Panc1 (cell line): ENCODE data around the gene SLF1. TPM values are rescaled to one million over a fixed set of nuclear protein-coding genes. Genes with fewer than 3 reads are reported as not detected.

Experiments
- ATAC-seq: fragments of 200-7000 bp; cut with Tn5 transposase; 2 replicates; pipeline ENCODE4 v1.9.1; 2020; ENCODE audit warnings: mild to moderate bottlenecking, moderate library complexity
- BruUV-seq: library from RNA; stranded (reverse); fragments of 400-500 nt; replicated peaks from 2 replicates; lab custom pipeline; 2021; lab: Mats Ljungman, UMichigan
- CTCF ChIA-PET: fragments of 300-600 bp; sonication (Branson Sonifier 250); formaldehyde crosslinking; loops from one replicate; lab custom pipeline; 2022; ENCODE audit warnings: antibody characterized with exemption; lab: Charles Lee
- POLR2A ChIA-PET: fragments of 300-600 bp; sonication (Branson Sonifier 250); formaldehyde crosslinking; loops from one replicate; lab custom pipeline; 2022; ENCODE audit warnings: antibody characterized with exemption; lab: Charles Lee
- DNase-seq: peaks from one replicate; pipeline ENCODE4 v3.0.0-alpha.2; 2010; ENCODE audit warnings: low read depth, low spot score
- H3K27ac ChIP-seq: 2 replicates; pipeline ENCODE4 v1.5.1; 2011; ENCODE audit warnings: mild to moderate bottlenecking, low read length, inconsistent platforms
- H3K27me3 ChIP-seq: fragments of 200-500 bp; sonication (Bioruptor generic); 2 replicates; pipeline ENCODE4 v1.6.0; 2014; ENCODE audit warnings: low read length, inconsistent platforms; ENCODE audit not compliant: control insufficient read depth, insufficient read depth
- H3K36me3 ChIP-seq: fragments of 200-500 bp; sonication (Bioruptor generic); 2 replicates; pipeline ENCODE4 v1.5.1; 2014; ENCODE audit warnings: inconsistent platforms, mild to moderate bottlenecking, low read length, moderate library complexity; ENCODE audit not compliant: control insufficient read depth, insufficient read depth
- H3K4me1 ChIP-seq: 2 replicates; pipeline ENCODE4 v1.5.1; 2011; ENCODE audit warnings: inconsistent platforms, mild to moderate bottlenecking, low read length, moderate library complexity; ENCODE audit not compliant: control insufficient read depth, insufficient read depth
- H3K4me3 ChIP-seq, 2 experiments: 2 replicates each; pipeline ENCODE4 v1.5.1; 2011 to 2012; ENCODE audit warnings: low read depth in 2 of 2, low read length in 2 of 2, mild to moderate bottlenecking in 2 of 2, inconsistent platforms in 1 of 2, moderate library complexity in 1 of 2
- H3K9me3 ChIP-seq: fragments of 200-500 bp; sonication (Bioruptor generic); 2 replicates; pipeline ENCODE4 v1.5.1; 2014; ENCODE audit warnings: low read depth, mild to moderate bottlenecking, inconsistent platforms, low read length, moderate library complexity; ENCODE audit not compliant: control insufficient read depth, insufficient read depth
- CTCF ChIP-seq: fragments of 450-650 bp; IDR thresholded peaks from 2 replicates; pipeline ENCODE4 v1.5.1; 2017; ENCODE audit warnings: mild to moderate bottlenecking
- POLR2AphosphoS5 ChIP-seq: IDR thresholded peaks from 2 replicates; pipeline ENCODE4 v1.6.1; 2012; ENCODE audit warnings: mild to moderate bottlenecking, low read depth, low read length, moderate library complexity
- REST ChIP-seq, 2 experiments: IDR thresholded peaks; 2 replicates each; pipeline ENCODE4 v1.6.1; 2011 to 2012; ENCODE audit warnings: low read depth in 2 of 2, control low read depth in 1 of 2, low read length in 1 of 2, mild to moderate bottlenecking in 1 of 2, moderate library complexity in 1 of 2; ENCODE audit not compliant: insufficient read depth in 1 of 2
- SIN3A ChIP-seq: IDR thresholded peaks from 2 replicates; pipeline ENCODE4 v1.6.1; 2012; ENCODE audit warnings: low read depth, mild to moderate bottlenecking, low read length, moderate library complexity, borderline replicate concordance; ENCODE audit not compliant: insufficient read depth
- TCF7L2 ChIP-seq: IDR thresholded peaks from 2 replicates; pipeline ENCODE4 v1.6.1; 2011; ENCODE audit warnings: mild to moderate bottlenecking, low read depth, low read length, inconsistent platforms
- in situ Hi-C: cut with HindIII; loops from 2 replicates; pipeline ENCODE4 v1.10.0; 2016; ENCODE audit warnings: low sequenced_read_pairs, low pct_unique_long_range_greater_than_20kb
- intact Hi-C: fragments of 100-400 bp; cut with micrococcal nuclease; formaldehyde crosslinking; loops from one replicate; pipeline ENCODE4 v1.10.0; 2022; ENCODE audit not compliant: unreplicated experiment
- total RNA-seq: library from RNA; stranded (reverse); gene quantifications from one replicate; pipeline ENCODE4 v1.2.1, GENCODE V29; 2021; ENCODE audit not compliant: unreplicated experiment

Gene SLF1
- total RNA-seq, 1 experiment from 2014 or later = 9.7 TPM

GRCh38 chr5:94689908-94690307 is 71.4 kb downstream of the SLF1 start:
- Histone ChIP-seq H3K27ac (no peak overlapping the region), H3K4me3 (no peak overlapping the region), H3K36me3 (peaks cover 6% of the 10 kb centered on the region), H3K27me3 (no peaks in the 10 kb centered on the region), H3K9me3 (no peaks in the 10 kb centered on the region), H3K4me1 (no peaks in the 10 kb centered on the region)
- DNase-seq = no peak
- CTCF ChIA-PET = no interaction called here
- in situ Hi-C loops = no loop called here
- TF ChIP-seq SIN3A (no peak), TCF7L2 (no peak), REST (IDR thresholded peaks at IDR 0.05; ENCODE audit: insufficient read depth in 1 of 2, low read depth in 2 of 2, low read length in 1 of 2) (no peak), CTCF (no peak)
- BruUV-seq = no TSS peak
- intact Hi-C loops = loop anchor here (5.0 kb wide), 1 partner anchor 73 kb away; the partner anchor contains the start of genes KIAA0825 and SLF1
- POLR2A ChIA-PET = no interaction called here
- ATAC-seq = no peak

GRCh38 chr5:94690778-94691177 is 72.3 kb downstream of the SLF1 start:
- ChIA-PET CTCF (no interaction called here), POLR2A (no interaction called here)
- ATAC-seq (no peak), DNase-seq (no peak)
- H3K36me3 ChIP-seq = peaks cover 6% of the 10 kb centered on the region
- no peaks in the 10 kb centered on the region for H3K27me3 ChIP-seq
- H3K4me3 ChIP-seq = no peak overlapping the region
- TF ChIP-seq TCF7L2 (no peak), CTCF (no peak), POLR2AphosphoS5 (no peak), REST (IDR thresholded peaks at IDR 0.05; ENCODE audit: insufficient read depth in 1 of 2, low read depth in 2 of 2, low read length in 1 of 2) (no peak), SIN3A (no peak)
- H3K9me3 ChIP-seq = no peaks in the 10 kb centered on the region
- in situ Hi-C loops (no loop called here), intact Hi-C loops (loop anchor here (5.0 kb wide), 1 partner anchor 73 kb away; the partner anchor contains the start of genes KIAA0825 and SLF1)
- no peak overlapping the region for H3K27ac ChIP-seq
- no TSS peak for BruUV-seq
- H3K4me1 ChIP-seq = no peaks in the 10 kb centered on the region
